Activated naive CD4-positive, alpha-beta T cell (primary cell): Measurements from ENCODE around the gene PLCXD3.

Source experiments
- DNase-seq, 4 experiments: peaks; one replicate each; lab custom pipeline; 2025; lab: John Stamatoyannopoulos, UW

The PLCXD3 gene

DNA sequence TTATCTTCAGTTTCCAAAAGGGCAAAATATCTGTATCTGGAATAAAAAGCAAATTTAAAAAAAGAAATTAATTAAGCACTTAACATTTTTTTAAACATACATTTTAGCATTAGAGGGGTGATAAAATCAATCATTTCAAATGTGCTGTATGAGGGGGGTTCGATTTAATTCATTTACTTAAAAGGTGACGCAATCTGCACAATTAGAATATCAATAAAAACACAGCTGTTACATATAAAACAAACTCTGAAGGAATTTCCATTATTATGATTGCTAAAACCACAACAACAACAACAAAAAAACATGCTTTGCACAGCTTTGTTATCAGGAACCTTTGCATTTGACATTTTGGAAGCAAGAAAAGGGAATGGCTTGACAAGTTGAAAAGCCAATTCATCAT, 225.5 kb downstream of the PLCXD3 start:
- DNase-seq = no peak

DNA sequence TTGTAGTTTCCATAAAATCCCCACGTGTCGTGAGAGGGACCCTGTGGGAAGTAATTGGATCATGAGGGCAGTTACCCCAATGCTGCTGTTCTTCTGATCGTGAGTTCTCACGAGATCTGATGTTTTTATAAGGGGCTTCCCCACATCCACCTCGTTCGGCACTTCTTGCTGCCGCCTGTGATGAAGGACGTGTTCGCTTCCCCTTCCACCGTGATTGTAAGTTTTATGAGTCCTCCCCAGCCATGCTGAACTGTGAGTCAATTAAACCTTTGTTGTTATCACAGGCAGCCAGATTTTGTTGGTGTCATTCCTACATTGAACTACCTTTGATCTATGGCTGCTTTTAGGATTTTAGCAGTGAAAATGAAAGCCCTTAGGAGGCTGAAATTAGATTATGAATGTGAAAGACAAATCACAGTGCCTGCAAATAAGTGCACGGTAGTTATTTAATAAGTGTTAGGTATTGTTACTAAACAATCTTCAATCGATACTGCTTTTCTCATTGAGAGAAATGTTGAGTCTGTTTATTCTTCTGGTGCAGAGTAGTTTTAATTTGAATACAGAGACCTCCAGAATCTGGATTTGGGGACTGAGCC, 229.1 kb downstream of the PLCXD3 start:
- DNase-seq = no peak

DNA sequence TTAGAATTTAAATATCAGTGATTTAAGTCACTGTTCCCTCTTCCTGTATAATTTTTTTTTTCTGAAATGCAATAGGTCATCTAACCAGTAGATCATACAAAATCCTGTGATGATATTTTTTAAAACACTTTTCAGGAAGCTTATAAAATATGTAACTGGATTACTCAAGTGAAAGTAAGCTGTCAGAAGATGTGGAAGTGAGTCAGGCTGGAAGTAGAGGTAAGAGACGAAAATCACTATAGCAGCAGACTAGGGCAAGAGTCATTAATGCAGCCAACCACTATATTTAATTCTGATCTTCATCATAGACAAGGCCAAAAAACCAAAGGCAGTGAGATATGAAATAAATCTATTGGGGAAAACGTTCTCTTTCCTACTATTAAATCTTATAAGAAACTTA, 231.4 kb downstream of the PLCXD3 start:
- DNase-seq = no peak

DNA sequence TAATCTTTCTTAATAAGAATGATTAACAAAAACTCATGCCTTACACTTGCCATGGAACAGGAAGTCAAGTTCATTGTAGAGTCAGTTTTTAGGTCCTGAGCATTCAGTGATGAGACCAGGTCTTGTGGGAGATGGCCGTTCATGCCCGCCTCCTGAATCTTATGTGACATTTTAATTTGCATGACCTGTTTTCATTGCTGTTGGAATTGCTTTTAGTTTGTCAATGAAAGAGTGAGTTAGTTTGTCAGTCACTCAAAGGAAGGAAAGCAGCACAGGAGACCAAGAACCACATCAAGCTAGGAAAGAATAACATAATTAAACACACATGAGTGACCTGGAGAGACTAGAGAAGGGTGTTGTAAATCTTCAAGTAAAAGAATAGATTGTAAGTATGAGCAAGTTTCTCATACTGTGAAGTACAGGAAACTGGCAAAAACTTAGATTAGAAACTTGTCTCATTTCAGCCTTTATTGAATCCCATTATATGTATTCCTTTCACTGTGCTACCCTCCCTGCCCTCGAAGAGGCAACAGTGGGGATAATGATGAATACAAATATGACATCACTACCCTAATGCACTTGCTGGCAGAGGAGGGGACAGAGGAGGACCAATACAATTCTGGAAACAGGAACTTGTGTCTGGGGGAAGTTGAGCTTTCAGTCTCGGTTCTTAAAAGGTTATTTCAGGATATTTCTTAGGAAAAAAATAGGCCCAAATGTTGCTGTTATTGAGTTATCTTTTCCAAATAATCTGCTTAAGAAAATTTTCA, 232.7 kb downstream of the PLCXD3 start:
- DNase-seq = no peak

DNA sequence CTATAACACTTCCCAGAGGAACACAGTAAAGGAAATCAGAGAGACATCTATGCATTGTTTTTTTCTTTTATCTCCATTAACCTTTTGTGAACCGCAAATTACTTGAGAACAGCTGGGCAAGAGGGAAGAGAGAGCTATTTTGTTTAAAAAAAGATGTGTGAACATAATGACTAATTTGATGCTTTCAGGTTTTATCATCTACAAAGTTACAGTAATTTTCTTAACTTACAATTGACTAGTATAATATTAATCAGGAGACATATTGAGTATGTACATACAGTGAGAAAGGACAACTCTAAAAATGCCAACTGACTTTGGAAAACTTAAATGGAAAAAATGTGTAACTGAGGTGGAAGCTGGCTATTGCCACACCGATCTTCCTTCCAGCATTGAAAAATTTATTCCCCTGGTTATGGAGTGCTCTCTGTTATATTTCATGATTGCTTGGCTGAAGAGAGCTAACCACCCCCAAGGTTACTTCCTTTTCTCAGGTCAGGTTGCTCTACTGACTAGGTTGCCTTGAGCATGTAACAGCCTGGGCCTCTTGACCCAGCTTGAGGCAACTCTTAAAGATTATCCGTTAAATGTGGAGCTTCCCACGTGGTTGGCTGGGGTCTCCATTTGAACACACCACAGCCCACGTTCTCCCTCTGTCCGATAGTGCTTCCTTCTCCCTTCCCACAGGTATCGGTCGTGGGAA, 234.4 kb downstream of the PLCXD3 start:
- no peak for DNase-seq

DNA sequence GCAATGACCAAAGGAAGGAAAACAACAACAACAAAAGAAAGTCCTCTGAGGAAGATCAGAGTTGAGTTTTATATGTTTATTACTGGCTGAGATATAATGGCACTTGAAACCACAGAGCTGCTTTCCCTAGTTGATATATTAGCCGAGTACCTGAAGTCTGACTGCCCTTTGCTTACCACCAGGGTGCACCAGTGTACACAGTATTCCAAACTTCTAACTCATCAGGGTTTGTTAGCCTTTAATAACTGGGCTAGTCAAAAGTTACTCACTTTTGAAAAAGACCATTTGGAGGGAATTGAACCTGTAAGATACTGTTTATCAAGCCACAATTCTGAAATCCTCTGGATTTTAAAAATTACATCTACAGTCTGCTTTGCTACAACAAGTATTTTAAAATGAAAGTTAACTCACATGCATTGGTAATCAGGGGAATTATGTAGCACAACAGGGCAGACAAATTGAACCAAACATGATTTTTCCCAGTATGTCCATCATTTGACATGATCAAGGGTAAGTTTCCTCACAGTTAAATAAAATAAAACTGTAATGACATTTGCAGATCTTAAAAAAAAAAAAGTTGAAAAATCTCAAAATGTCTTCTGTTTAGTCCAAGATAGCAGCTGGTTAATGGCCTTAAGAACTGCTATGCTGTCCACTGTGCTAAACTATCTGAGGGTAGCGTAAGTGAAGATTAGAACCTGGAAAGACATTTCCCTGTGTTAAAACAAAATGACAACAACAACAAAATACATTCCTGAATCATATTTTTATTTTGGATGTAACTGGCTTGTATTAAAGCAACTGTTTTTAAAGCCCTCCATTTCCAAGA, 239.8 kb downstream of the PLCXD3 start:
- no peak for DNase-seq

DNA sequence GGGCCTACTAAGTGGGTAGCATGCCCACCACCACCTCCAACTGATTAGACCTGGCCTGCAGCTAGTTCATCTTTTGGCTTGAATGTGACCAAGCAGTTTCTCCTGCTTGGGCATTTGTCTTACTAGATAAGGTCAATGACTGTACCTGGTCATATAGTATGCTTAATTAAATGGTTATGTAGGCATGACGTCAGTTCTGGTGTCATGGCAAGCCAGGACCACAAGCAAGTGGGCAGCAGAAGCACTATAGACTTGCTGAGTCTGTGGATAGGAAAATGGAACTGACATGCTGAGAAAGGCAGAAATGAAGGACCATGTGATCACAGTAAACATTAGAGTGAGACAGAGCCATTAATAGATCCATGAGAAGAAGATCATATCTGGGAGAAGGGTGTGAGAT, 241.5 kb downstream of the PLCXD3 start:
- no peak for DNase-seq

DNA sequence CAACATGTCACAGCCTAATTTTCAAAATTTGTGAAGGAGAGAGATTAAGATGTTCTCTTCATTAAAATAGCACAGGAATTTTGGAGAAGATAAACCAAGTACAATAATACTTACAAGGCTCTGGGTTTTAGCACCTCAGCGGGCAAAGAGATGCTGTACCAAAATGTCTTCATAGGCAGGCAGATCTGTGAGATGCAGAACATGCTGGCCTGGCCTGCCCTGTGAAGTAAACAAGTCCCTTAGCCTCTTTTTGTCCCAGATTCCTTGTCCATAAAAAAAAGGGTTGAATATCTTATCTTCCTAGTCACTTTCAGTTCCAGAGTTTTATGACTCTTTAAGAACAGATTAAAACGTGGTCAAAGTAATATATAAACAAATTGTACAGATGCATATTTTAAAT, 244.0 kb downstream of the PLCXD3 start:
- DNase-seq = no peak

DNA sequence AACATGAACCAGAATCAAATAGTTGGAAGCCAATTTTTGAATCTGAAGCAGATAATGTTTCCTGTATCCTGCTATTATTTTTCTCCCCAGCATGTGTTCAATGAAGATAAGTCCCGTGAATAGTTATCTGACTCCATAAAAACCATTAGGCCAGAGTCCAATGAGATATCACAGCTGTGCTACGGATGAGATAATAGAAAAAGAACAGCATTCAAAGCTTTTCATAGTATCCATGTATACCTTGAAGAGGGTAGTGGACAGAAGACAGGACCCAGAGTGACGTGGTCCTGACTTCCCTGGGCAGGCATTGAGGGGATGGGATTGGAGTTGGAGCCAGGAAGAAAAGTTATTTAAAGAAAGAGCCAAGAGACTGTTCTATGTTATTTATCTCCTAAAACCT, 246.4 kb downstream of the PLCXD3 start:
- no peak for DNase-seq

DNA sequence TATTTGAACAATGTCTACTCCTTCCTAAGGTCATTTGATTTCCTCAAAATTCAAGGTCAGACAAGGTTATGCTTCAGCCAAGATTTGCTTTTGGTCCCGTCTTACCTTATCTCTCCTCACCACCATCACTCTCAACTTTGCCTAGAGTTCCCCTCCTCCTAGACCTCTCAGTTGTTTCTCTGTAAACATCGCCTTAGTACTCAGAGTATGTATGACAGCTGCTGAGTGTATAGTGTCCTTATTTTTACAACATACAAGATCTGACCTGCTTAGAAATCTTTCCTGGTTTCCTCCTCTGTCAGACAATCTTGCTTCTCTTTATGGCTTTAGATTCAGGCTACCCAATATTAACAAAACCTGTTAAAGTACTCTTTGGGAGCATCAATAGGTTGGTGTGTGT, 247.1 kb downstream of the PLCXD3 start:
- DNase-seq = no peak
